GM12878 (cell line): ENCODE measurements around the gene SNX22. TPM values are rescaled to one million over a fixed set of nuclear protein-coding genes. Genes with fewer than 3 reads are reported as not detected.

Experiments used
- ATAC-seq: fragments of 200-7000 bp; cut with Tn5 transposase; 3 replicates; pipeline ENCODE4 v1.9.1; 2020; ENCODE audit warnings: mild to moderate bottlenecking, moderate library complexity
- BruUV-seq: library from RNA; stranded (reverse); fragments of 400-500 nt; replicated peaks from 2 replicates; lab custom pipeline; 2021; lab: Mats Ljungman, UMichigan
- CTCF ChIA-PET: fragments of 300-600 bp; sonication (Branson Sonifier 250); formaldehyde crosslinking; extraction: SDS; loops from one replicate; lab custom pipeline; 2021; ENCODE audit warnings: inconsistent platforms; lab: Yijun Ruan, JAX
- POLR2A ChIA-PET: fragments of 350-600 bp; formaldehyde crosslinking; extraction: SDS; loops from one replicate; lab custom pipeline; 2021; ENCODE audit warnings: inconsistent platforms; lab: Charles Lee
- RAD21 ChIA-PET: fragments of 300-600 bp; sonication (Branson Sonifier 250); formaldehyde crosslinking; loops from one replicate; lab custom pipeline; 2023; ENCODE audit warnings: antibody characterized with exemption; ENCODE audit not compliant: unreplicated experiment; lab: Charles Lee
- SMC1A ChIA-PET: fragments of 300-600 bp; sonication (Branson Sonifier 250); formaldehyde crosslinking; loops from one replicate; lab custom pipeline; 2023; ENCODE audit not compliant: unreplicated experiment, uncharacterized antibody; lab: Charles Lee
- DNase-seq: peaks from one replicate; pipeline ENCODE4 v3.0.0-alpha.2; 2011; ENCODE audit warnings: low read depth, low spot score
- FAIRE-seq: peaks from 3 replicates; lab custom pipeline; 2011; peaks lifted over from hg19 to GRCh38; lab: Jason Lieb, UNC
- H2AFZ ChIP-seq: 2 replicates; pipeline ENCODE4 v1.6.0; 2011; ENCODE audit warnings: low read depth, low read length, control low read depth; ENCODE audit not compliant: control insufficient read depth
- H3K27ac ChIP-seq: 2 replicates; pipeline ENCODE4 v1.5.1; 2011; ENCODE audit warnings: control low read depth; ENCODE audit not compliant: control insufficient read depth, insufficient read depth
- H3K27me3 ChIP-seq, 2 experiments: replicated peaks in 1 of 2; 2 replicates each; pipeline versions ENCODE4 v1.6.0 to v1.6.1; 2011; ENCODE audit warnings: low read length in 1 of 2; ENCODE audit not compliant: control insufficient read depth in 2 of 2, insufficient read depth in 2 of 2
- H3K36me3 ChIP-seq, 2 experiments: 2 replicates each; pipeline ENCODE4 v1.5.1; 2011; ENCODE audit warnings: low read length in 1 of 2; ENCODE audit not compliant: control insufficient read depth in 2 of 2, insufficient read depth in 2 of 2
- H3K4me1 ChIP-seq: 2 replicates; pipeline ENCODE4 v1.6.1; 2011; ENCODE audit warnings: mild to moderate bottlenecking, low read length, moderate library complexity, mixed read lengths; ENCODE audit not compliant: control insufficient read depth, insufficient read depth
- H3K4me2 ChIP-seq: 2 replicates; pipeline ENCODE4 v1.6.0; 2011; ENCODE audit warnings: control low read depth; ENCODE audit not compliant: control insufficient read depth, insufficient read depth
- H3K4me3 ChIP-seq: fragments of 200-600 bp; sonication (generic); 2 replicates; pipeline ENCODE4 v1.5.1; 2016
- H3K79me2 ChIP-seq: 2 replicates; pipeline ENCODE4 v1.6.0; 2011; ENCODE audit warnings: low read length; ENCODE audit not compliant: control insufficient read depth, insufficient read depth
- H3K9ac ChIP-seq: 2 replicates; pipeline ENCODE4 v1.8.0; 2011; ENCODE audit warnings: low read length, control low read depth, mixed read lengths; ENCODE audit not compliant: control insufficient read depth, insufficient read depth
- H3K9me3 ChIP-seq: replicated peaks from 3 replicates; pipeline ENCODE4 v1.5.1; 2011; ENCODE audit warnings: mild to moderate bottlenecking, low read length; ENCODE audit not compliant: control insufficient read depth, insufficient read depth
- H4K20me1 ChIP-seq: 2 replicates; pipeline ENCODE4 v1.6.0; 2011; ENCODE audit not compliant: control insufficient read depth, insufficient read depth
- HCFC1 ChIP-seq: fragments of 150-350 bp; IDR thresholded peaks from 2 replicates; pipeline ENCODE4 v1.6.1; 2014; ENCODE audit warnings: low read length
- HDAC6 ChIP-seq: fragments of 200-600 bp; sonication (generic); IDR thresholded peaks from one replicate; pipeline ENCODE4 v1.8.0; 2017; ENCODE audit warnings: antibody characterized with exemption; ENCODE audit not compliant: unreplicated experiment
- MEF2B ChIP-seq: fragments of 450-650 bp; IDR thresholded peaks from 2 replicates; pipeline ENCODE4 v1.6.1; 2018; ENCODE audit warnings: mild to moderate bottlenecking, moderate library complexity; ENCODE audit not compliant: partially characterized antibody, poor library complexity, severe bottlenecking
- PML ChIP-seq: IDR thresholded peaks from 2 replicates; pipeline ENCODE4 v1.6.1; 2012; ENCODE audit warnings: low read length, inconsistent platforms
- RELA ChIP-seq: fragments of 450-650 bp; IDR thresholded peaks from 2 replicates; pipeline ENCODE4 v1.8.0; 2014; ENCODE audit warnings: borderline replicate concordance; ENCODE audit not compliant: partially characterized antibody
- SMARCA5 ChIP-seq: fragments of 450-650 bp; IDR thresholded peaks from 2 replicates; pipeline ENCODE4 v1.6.1; 2017; ENCODE audit warnings: mild to moderate bottlenecking
- ZBED1 ChIP-seq: IDR thresholded peaks from 2 replicates; pipeline ENCODE4 v1.6.1; 2016; ENCODE audit warnings: borderline replicate concordance
- WGBS: methylation state at CpG from one replicate; pipeline ENCODE4 v1.1.6; 2016; ENCODE audit warnings: low lambda C conversion rate; ENCODE audit not compliant: insufficient replicate concordance, insufficient coverage; ENCODE audit errors: missing lambda C conversion rate; 5-methylcytosine and 5-hydroxymethylcytosine counted together
- in situ Hi-C: fragments of 300-500 bp; cut with MboI; formaldehyde crosslinking; loops from 9 replicates; pipeline ENCODE4 v1.14.3; 2018; ENCODE audit warnings: mixed read lengths
- intact Hi-C: fragments of 100-400 bp; cut with micrococcal nuclease; formaldehyde crosslinking; loops from one replicate; pipeline ENCODE4 v1.14.2; 2022; ENCODE audit not compliant: unreplicated experiment
- polyA plus RNA-seq, 11 experiments: library from polyadenylated mRNA; depleted of rRNA in 4 of 11; unstranded in 6 of 11; stranded (reverse) in 5 of 11; fragments of >200 nt; fragmentation: Nextera tagmentation in 4 of 11; fragmentation: Illumina TruSeq in 1 of 11; extraction: Ambion mirVana in 4 of 11; extraction: Trizol in 1 of 11; gene quantifications; 1 replicate in 1 of 11; 2 replicates in 10 of 11; pipeline versions ENCODE4 v1.2.1 to v1.2.3, GENCODE V29; 2011 to 2016; ENCODE audit warnings: inconsistent platforms in 2 of 11, missing spikeins in 2 of 11, low read depth in 1 of 11
- total RNA-seq, 4 experiments: library from RNA; depleted of rRNA in 3 of 4; stranded (reverse); fragments of >200 nt in 3 of 4; fragmentation: Illumina TruSeq in 1 of 4; extraction: Trizol in 1 of 4; gene quantifications; 2 replicates each; pipeline versions ENCODE4 v1.2.1 to v1.2.3, GENCODE V29; 2013 to 2021
- TF ChIP-seq, protein P1 (sequence below): fragments of 450-650 bp; IDR thresholded peaks from 2 replicates; pipeline ENCODE4 v1.6.1; 2016; ENCODE audit warnings: mild to moderate bottlenecking, moderate library complexity, borderline replicate concordance

Gene SNX22
- total and polyA plus RNA-seq, 10 of the 15 experiments (the other 5 are each of a cell fraction or from before 2014, with no cell fraction given), result 4.4 to 29.0 (median 8.7) TPM

DNA sequence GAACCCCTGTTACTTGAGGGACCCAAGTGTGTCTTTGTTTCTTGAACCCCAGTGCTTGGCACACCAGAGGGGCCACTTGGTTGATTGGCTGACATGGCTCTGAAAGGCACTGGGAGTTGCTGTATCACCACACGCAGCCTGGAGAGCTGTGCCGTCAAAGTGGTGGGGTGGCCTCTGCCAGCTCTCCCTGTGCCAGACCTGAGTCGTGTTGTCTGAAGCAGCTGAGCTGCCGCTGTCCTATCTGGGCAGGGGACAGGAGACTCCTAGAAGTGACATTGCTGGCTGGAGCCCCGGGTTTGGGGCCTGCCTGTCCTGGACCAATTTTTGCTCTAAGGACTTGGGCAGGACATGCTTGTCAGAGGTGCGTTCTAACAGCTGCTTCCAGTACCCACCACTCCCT, 5.5 kb upstream of the SNX22 start:
- no peak overlapping the region for H3K4me3 ChIP-seq
- in situ Hi-C loops, result no loop called here
- peaks cover 5 to 11% of the 10 kb centered on the region in 2 experiments for H3K36me3 ChIP-seq
- peak overlapping the region; percentile 92 for H3K27ac ChIP-seq
- H3K9ac ChIP-seq, result no peak overlapping the region
- 98% methylated on average over 6 of the region's 6 CpGs for WGBS
- H2AFZ ChIP-seq, result no peak overlapping the region
- H3K79me2 ChIP-seq, result no peaks in the 10 kb centered on the region
- H3K27me3 ChIP-seq, result no peaks in the 10 kb centered on the region
- H3K4me2 ChIP-seq, result no peak overlapping the region
- no peak for DNase-seq
- no peak for TF ChIP-seq PML
- TF ChIP-seq HCFC1, result no peak
- no peak for TF ChIP-seq ZBED1
- TF ChIP-seq RELA, result no peak
- TF ChIP-seq MEF2B, result no peak
- TF ChIP-seq HDAC6, result no peak
- no peak for TF ChIP-seq SMARCA5
- TF ChIP-seq, protein P1, sequence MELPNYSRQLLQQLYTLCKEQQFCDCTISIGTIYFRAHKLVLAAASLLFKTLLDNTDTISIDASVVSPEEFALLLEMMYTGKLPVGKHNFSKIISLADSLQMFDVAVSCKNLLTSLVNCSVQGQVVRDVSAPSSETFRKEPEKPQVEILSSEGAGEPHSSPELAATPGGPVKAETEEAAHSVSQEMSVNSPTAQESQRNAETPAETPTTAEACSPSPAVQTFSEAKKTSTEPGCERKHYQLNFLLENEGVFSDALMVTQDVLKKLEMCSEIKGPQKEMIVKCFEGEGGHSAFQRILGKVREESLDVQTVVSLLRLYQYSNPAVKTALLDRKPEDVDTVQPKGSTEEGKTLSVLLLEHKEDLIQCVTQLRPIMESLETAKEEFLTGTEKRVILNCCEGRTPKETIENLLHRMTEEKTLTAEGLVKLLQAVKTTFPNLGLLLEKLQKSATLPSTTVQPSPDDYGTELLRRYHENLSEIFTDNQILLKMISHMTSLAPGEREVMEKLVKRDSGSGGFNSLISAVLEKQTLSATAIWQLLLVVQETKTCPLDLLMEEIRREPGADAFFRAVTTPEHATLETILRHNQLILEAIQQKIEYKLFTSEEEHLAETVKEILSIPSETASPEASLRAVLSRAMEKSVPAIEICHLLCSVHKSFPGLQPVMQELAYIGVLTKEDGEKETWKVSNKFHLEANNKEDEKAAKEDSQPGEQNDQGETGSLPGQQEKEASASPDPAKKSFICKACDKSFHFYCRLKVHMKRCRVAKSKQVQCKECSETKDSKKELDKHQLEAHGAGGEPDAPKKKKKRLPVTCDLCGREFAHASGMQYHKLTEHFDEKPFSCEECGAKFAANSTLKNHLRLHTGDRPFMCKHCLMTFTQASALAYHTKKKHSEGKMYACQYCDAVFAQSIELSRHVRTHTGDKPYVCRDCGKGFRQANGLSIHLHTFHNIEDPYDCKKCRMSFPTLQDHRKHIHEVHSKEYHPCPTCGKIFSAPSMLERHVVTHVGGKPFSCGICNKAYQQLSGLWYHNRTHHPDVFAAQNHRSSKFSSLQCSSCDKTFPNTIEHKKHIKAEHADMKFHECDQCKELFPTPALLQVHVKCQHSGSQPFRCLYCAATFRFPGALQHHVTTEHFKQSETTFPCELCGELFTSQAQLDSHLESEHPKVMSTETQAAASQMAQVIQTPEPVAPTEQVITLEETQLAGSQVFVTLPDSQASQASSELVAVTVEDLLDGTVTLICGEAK, result no peak
- intact Hi-C loops, result no loop called here
- no peaks in the 10 kb centered on the region for H4K20me1 ChIP-seq
- FAIRE-seq, result no peak
- ATAC-seq, result no peak
- ChIA-PET SMC1A (interaction anchor here (1.1 to 1.7 kb wide), 3 partner anchors 14 to 227 kb away, joined by 3 to 4 read pairs (median 3); no protein-coding TSS in a partner anchor), CTCF (interaction anchor here (0.7 to 5.3 kb wide), 7 partner anchors 9 to 80 kb away, joined by 4 to 98 read pairs (median 6); partner anchors contain the start of genes CIAO2A and PPIB), RAD21 (interaction anchor here (1.2 to 3.2 kb wide), 3 partner anchors 8 to 53 kb away, joined by 4 to 29 read pairs (median 15); partner anchors contain the start of genes CIAO2A and SNX1), POLR2A (interaction anchor here (0.8 to 3.0 kb wide), 6 partner anchors 12 to 56 kb away, joined by 3 to 17 read pairs (median 7); partner anchors contain the start of genes CIAO2A and SNX1)
- H3K9me3 ChIP-seq, result no peaks in the 10 kb centered on the region
- BruUV-seq, result no TSS peak
- peaks cover 52% of the 10 kb centered on the region for H3K4me1 ChIP-seq
